Esophagus muscularis mucosa (tissue), 3 donors: ENCODE measurements around the gene CRYBG1.

Experiments
- CTCF ChIP-seq, 3 experiments: fragments of 200-600 bp in 2 of 3; fragments of 450-650 bp in 1 of 3; sonication (generic) in 2 of 3; IDR thresholded peaks; one replicate each; pipeline ENCODE4 v1.5.1; 2017 to 2019; ENCODE audit warnings: antibody characterized with exemption in 3 of 3, mild to moderate bottlenecking in 2 of 3, moderate library complexity in 1 of 3
- EP300 ChIP-seq: sonication (generic); formaldehyde crosslinking; IDR thresholded peaks from one replicate; pipeline ENCODE4 v1.6.1; 2017; ENCODE audit warnings: antibody characterized with exemption

GRCh38 chr6:106530026-106530425, 169.5 kb downstream of the CRYBG1 start:
- TF ChIP-seq CTCF (IDR thresholded peaks at IDR 0.05): no peak
- no peak for TF ChIP-seq EP300
